Measurements from ENCODE around the gene CCDC102A. TPM values are rescaled to one million over a fixed set of nuclear protein-coding genes. Genes with fewer than 3 reads are reported as not detected.

The CCDC102A gene
- total RNA-seq, 1 donor from 2014 or later: 12.8 TPM

DNA sequence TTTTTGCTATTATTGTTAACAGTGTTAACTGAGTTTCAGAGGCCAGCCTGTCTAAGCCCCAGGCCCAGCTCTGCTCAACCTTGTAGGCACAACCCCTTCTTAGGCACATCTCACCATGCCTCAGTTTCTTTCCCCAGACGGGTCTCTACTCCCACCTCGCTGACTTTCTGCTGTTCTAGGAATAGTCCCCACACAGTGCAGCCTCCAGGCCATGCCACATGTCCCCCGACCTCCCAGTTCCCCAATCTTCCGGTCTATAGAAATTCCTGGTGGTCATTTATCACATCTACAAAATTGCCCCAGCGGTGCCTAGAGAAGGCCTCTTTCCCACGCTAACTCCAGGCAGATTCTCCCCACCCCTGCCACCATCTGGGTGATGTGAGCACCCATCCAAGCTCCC is 40.8 kb upstream of the CCDC102A start:
- Histone ChIP-seq H3K4me3 (no peak overlapping the region), H3K36me3 (no peaks in the 10 kb centered on the region), H3K27me3 (ENCODE audit: low read depth) (peaks cover 15% of the 10 kb centered on the region), H3K9me3 (no peaks in the 10 kb centered on the region), H3K27ac (no peak overlapping the region), H3K4me1 (peaks cover 6% of the 10 kb centered on the region)
- DNase-seq (no peak), ATAC-seq (no peak)
- intact Hi-C loops (cut with DNase I): no loop called here
- TF ChIP-seq CTCF (IDR thresholded peaks at IDR 0.05): no peak

GRCh38 chr16:57576429-57576870 is 40.1 kb upstream of the CCDC102A start:
- H3K4me1 ChIP-seq: peaks cover 6% of the 10 kb centered on the region
- intact Hi-C loops (cut with DNase I): no loop called here
- peaks cover 15% of the 10 kb centered on the region for H3K27me3 ChIP-seq (ENCODE audit: low read depth)
- DNase-seq: peak; percentile 79
- no peaks in the 10 kb centered on the region for H3K9me3 ChIP-seq
- no peaks in the 10 kb centered on the region for H3K36me3 ChIP-seq
- H3K4me3 ChIP-seq: no peak overlapping the region
- ATAC-seq: peak; percentile 83 to 84
- H3K27ac ChIP-seq: no peak overlapping the region
- peak; percentile 95 for TF ChIP-seq CTCF (IDR thresholded peaks at IDR 0.05)

DNA sequence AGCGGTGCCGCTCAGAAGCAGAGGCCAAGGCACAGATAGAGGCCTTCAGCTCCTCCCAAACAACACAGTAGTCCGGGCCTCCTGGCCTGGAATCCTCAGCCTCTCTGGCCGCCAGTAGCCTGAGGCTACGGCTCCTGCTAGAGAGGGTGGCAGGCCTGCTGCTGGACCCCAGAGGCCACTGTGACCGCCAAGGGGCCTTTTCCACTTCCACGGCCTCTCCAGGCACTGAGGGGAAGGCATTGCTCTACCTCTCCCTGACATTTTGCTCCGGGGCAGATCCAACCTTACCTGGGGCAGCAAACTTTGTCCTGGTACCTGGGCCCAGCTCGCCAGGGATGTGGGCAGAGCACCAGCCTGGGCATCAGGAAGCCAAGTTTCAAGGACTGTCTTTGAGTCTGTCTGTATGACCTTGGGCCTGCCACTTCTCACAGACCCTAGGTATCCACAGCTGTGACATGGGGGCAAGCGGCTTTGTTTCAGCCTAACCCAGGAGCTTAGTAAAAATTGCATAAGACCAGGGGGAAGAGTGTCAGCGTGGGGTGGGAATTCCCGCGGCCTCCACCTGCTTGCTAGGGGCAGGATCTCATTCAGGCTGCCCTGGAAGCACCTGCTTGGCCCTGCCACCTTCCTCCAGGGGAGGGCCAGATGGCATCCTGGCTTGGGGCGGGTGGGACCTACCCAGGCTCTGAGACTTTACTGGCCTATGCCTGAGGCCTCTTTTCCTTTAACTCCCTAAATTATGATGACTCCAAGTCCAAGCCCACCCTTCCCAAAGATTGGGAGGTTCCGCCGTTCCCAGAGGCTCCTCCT is 39.3 kb upstream of the CCDC102A start:
- Histone ChIP-seq H3K9me3 (no peaks in the 10 kb centered on the region), H3K4me1 (peaks cover 6% of the 10 kb centered on the region), H3K27me3 (ENCODE audit: low read depth) (peaks cover 15% of the 10 kb centered on the region), H3K36me3 (no peaks in the 10 kb centered on the region), H3K4me3 (no peak overlapping the region), H3K27ac (no peak overlapping the region)
- no peak for TF ChIP-seq CTCF (IDR thresholded peaks at IDR 0.05)
- no peak for ATAC-seq
- no peak for DNase-seq
- intact Hi-C loops (cut with DNase I): no loop called here

DNA sequence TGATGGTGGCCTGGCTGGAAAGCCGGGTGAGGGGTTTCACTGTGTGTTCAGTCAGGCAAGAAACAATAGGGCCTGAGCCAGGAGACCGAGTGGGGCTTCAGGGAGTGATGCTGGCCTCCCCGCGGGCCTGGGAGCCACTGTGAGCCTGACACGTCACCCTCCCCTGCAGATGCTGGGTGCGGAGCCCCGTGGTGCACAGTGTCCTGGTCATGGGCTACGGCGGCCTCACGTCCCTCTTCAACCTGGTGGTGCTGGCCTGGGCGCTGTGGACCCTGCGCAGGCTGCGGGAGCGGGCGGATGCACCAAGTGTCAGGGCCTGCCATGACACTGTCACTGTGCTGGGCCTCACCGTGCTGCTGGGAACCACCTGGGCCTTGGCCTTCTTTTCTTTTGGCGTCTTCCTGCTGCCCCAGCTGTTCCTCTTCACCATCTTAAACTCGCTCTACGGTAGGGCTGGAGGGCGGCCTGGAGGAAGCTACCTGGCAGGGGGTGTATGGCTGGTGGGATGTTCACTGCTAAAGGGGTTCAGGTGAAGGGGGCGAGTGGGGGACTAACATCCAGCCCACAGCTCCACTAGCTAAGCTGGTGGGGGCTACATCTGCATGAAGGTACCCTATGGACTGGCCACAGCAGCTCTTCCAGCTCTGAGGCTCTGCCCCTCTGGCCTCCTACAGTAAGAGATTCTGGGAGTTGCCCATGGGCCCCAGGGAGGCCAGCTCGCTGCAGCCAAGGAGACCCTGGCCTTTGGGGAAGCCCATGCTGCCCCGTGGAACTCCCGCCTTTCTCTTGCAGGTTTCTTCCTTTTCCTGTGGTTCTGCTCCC is 38.5 kb upstream of the CCDC102A start:
- intact Hi-C loops (cut with DNase I): no loop called here
- peaks cover 15% of the 10 kb centered on the region for H3K27me3 ChIP-seq (ENCODE audit: low read depth)
- DNase-seq: no peak
- no peak for ATAC-seq
- no peak for TF ChIP-seq CTCF (IDR thresholded peaks at IDR 0.05)
- peaks cover 6% of the 10 kb centered on the region for H3K4me1 ChIP-seq
- H3K9me3 ChIP-seq: no peaks in the 10 kb centered on the region
- H3K27ac ChIP-seq: no peak overlapping the region
- no peak overlapping the region for H3K4me3 ChIP-seq
- H3K36me3 ChIP-seq: no peaks in the 10 kb centered on the region

DNA sequence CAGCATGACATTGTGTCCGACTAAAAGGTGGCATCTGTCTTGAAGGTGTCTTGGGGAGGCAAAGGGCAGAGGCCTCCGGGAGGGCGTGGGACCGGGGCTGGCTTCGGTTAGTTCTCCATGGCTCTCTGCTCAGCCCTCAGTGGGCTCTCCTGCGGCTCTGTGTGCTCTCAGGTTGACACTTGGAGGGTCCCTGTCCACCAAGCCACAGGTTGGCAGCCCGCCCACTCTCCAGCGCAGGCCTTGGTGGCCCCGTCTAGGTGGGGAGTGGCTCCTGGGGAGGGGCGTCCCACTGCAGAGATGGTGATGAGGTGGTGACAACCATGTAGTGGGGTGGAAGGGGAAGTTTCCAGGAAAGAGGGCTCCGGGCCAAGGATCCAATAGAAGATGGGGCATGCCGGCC is 37.7 kb upstream of the CCDC102A start:
- H3K36me3 ChIP-seq: no peaks in the 10 kb centered on the region
- peaks cover 6% of the 10 kb centered on the region for H3K4me1 ChIP-seq
- DNase-seq (no peak), ATAC-seq (no peak)
- no peak overlapping the region for H3K4me3 ChIP-seq
- intact Hi-C loops (cut with DNase I): no loop called here
- peaks cover 15% of the 10 kb centered on the region for H3K27me3 ChIP-seq (ENCODE audit: low read depth)
- no peak for TF ChIP-seq CTCF (IDR thresholded peaks at IDR 0.05)
- H3K9me3 ChIP-seq: no peaks in the 10 kb centered on the region
- H3K27ac ChIP-seq: no peak overlapping the region

Data from lower lobe of right lung (tissue), 2 donors.